GM12873 (cell line): Measurements from ENCODE around the gene TXNDC16.

Experiments used
- TF ChIP-seq, protein P1 (sequence below): IDR thresholded peaks from 2 replicates; pipeline ENCODE4 v1.5.1; 2012; ENCODE audit warnings: low read depth, mild to moderate bottlenecking, moderate library complexity, low read length, control low read depth; ENCODE audit not compliant: insufficient read depth; ENCODE audit errors: missing control alignments

Gene TXNDC16

DNA sequence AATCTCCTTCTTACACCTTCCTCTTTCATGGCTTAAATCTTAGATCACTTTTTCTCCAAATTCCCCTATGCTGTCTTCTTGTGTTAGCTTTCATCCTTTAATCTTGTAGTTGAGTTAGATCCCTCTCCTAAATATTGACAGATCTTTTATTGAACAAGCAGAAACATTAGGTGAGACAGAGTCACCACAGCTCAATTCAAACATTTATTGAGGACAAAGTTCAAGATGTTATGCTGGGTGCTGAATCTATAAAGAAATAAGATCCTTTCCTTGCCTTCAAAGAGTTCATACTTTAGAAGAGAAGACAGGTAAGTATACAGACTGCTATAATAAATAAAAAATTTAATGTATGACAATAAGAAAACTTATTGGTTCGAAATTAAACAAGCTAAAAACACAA is 109.7 kb downstream of the TXNDC16 start:
- TF ChIP-seq, protein P1, sequence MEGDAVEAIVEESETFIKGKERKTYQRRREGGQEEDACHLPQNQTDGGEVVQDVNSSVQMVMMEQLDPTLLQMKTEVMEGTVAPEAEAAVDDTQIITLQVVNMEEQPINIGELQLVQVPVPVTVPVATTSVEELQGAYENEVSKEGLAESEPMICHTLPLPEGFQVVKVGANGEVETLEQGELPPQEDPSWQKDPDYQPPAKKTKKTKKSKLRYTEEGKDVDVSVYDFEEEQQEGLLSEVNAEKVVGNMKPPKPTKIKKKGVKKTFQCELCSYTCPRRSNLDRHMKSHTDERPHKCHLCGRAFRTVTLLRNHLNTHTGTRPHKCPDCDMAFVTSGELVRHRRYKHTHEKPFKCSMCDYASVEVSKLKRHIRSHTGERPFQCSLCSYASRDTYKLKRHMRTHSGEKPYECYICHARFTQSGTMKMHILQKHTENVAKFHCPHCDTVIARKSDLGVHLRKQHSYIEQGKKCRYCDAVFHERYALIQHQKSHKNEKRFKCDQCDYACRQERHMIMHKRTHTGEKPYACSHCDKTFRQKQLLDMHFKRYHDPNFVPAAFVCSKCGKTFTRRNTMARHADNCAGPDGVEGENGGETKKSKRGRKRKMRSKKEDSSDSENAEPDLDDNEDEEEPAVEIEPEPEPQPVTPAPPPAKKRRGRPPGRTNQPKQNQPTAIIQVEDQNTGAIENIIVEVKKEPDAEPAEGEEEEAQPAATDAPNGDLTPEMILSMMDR: no peak

DNA sequence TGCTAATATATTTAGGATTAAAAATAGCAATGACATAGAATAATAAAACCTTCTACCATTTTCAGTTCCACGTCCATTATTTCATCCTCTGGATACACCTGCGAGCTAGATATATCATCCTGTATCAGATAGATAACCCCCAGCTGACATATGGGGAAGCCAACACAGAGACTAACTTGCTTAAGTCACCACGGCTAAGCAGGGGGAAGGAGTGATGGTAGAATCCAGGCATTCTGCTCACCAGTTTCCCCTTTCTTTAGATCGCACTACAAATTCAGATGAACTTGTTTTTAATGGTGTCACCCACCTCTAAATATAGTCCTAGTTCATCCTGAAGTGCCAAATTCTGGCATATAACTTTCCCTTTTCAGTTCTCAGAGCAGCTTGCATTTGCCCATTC is 110.1 kb downstream of the TXNDC16 start:
- TF ChIP-seq, protein P1: no peak

DNA sequence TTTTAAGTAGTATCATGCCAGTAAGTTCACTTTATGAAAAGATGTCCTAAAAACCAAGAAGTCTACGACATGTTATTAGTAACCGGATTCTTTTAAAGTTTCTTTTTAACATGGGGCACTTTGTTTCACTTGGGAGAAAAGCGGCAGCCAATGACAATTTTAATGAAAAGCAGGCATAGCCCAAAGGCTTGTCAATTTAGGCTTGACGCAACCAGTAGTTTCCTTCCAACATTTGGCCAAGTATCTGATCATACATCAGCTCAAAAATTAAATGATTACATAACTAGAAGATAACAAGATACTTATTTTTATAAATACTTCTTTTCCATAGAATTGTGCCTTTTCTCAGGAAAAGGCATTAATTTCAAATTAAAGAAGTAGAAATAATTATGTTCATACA is 112.8 kb downstream of the TXNDC16 start:
- TF ChIP-seq, protein P1: no peak

DNA sequence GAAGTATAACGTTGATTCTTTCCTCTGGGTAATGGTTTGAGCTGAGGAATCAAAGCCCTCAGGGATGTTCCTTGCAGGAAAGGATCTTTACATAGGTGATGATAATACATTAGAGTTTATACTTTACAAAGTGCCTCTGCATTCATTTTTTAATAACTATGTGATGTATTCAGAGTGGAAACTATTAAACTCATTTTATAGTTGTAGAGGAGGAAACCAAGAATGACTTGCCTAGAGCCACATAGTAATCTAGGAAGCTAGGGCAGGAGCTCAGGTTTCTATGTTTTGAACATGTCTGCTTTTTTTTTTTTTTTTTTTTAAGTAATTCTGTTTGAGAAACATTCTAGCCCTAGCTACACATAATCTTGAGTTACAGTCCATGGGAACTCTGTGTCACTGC is 117.3 kb downstream of the TXNDC16 start:
- TF ChIP-seq, protein P1: no peak

DNA sequence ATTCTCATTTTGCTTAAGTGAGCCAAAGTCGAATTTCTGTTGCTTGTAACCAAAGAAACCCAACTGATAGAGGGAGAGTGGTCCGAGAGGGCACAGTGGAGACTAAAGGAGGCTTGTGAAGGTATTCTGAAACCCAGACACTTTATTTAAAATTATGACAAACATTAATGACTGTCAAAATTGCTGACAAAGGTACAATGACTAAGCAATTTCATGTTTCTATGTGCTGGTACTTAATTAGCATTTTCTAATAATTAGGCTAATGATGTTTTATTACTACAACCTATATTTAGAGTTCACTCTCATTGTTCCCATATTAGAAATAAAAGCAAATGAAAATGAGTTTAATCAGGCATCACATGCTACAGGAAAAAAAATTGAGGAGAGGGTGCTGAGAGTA is 121.8 kb downstream of the TXNDC16 start:
- TF ChIP-seq, protein P1: no peak

DNA sequence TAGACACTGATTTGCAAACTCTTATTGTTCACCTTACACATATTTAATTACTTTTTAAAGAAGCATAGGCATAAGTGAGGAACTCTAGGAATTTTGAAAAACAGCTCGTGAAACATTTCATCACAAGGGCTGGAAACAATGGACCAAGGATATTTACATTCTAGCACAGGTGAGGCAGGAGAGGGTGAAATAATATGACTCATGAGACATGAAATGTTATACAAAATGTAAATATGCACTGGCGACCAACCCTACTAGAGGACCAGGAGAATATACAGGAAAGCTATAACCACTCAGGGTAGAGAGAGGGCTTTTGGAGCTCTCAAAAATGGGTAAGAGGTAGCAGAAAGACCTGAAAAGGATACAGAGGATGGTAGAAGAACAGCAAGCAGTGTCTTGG is 122.9 kb downstream of the TXNDC16 start:
- TF ChIP-seq, protein P1: no peak

DNA sequence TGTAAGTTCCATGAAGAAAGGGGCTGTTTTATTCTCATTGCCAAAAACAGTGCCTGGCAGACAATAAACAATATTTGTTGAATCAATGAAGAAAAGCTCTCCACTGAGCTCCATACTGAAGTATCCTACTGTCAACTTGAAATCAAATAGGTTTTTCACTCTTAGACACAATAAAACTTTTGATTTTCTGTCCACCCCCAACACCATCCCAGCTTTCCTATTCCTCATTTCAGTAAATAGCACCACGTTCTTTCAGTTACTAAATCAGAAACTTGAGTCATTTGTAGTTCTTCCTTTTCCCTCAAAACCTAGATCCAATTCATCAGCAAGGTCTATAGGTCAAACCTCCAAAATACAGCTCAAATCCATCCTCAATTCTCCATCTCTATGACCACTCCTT is 124.8 kb downstream of the TXNDC16 start:
- TF ChIP-seq, protein P1: no peak
